Myocyte (in vitro differentiated cells): Measurements from ENCODE around the gene PLPPR2. TPM values are rescaled to one million over a fixed set of nuclear protein-coding genes. Genes with fewer than 3 reads are reported as not detected.
"Not testable (repeated sequence)": the region's sequence is repeated elsewhere in the genome, so short reads cannot be mapped to it uniquely, and the experiment has no call there.

Experiments used
- DNase-seq: peaks from one replicate; pipeline ENCODE4 v3.0.0-alpha.2; 2012; ENCODE audit warnings: low read depth
- total RNA-seq: library from RNA; depleted of rRNA; stranded (reverse); fragments of >200 nt; gene quantifications from 2 replicates; pipeline ENCODE4 v1.2.3, GENCODE V29; 2014

PLPPR2 gene
- total RNA-seq, 1 donor from 2014 or later: 21.5 TPM

- DNase-seq: no peak
Measured at GRCh38 chr19:11370744-11371143, 15.5 kb downstream of the PLPPR2 start.

DNA sequence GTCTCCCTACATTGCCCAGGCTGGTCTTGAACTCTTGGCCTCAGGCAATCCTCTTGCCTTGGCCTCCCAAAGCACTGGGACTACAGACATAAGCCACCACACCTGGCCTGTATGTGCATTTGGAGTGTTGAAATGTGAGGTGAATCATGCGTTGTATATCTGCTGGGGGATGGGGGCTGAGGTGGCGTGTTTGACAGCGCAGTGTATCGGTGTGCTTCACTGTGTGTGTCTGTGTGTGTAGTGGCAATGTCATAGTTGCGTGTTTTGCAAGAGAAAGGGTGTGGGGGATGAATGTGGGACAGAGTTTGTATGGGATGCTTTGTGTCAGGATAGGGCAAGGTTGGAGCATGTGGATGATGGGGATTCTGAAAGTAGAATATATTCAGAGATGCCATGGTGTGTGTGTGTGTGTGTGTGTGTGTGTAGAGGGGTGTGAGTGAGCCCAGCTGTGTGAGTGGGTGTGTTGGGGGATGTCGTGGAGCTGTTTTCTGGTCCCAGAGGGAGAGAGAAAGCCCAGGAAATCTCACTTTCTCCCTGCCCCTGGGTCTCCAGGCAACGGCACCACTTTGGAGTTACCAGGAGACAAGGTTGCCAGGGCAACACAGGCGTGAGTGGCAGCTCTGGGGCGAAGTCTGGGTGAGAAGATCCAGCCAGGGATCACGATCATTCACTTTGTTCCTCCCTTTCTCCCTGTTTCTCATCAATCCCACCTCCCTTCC lies 18.1 kb downstream of the PLPPR2 start:
- DNase-seq: peak; percentile 7

DNA sequence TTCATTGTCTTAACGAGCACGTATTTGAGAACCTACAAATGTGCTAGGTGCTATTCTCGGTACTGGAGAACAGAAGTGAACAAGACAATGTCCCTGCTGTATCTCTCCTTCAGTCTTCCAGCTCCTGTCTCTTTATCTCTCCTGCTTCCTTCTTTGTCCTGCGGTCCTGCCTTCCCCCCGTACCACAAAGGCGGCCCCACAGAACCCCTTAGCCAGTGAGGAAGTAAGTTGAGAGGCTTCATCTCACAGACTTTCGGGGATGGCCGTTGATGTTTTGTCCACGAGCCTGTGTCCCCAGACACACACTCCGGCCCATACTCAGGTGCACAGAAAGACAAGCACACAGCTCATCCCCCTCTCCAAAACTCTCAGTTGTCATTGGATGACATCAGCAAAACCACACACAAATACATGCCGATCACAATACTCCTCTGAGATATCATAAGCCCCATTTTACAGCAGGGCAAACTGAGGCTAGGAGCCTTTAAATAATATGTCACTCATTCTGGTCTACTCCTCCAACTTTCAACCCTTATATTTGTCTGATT lies 18.7 kb downstream of the PLPPR2 start:
- no peak for DNase-seq

DNA sequence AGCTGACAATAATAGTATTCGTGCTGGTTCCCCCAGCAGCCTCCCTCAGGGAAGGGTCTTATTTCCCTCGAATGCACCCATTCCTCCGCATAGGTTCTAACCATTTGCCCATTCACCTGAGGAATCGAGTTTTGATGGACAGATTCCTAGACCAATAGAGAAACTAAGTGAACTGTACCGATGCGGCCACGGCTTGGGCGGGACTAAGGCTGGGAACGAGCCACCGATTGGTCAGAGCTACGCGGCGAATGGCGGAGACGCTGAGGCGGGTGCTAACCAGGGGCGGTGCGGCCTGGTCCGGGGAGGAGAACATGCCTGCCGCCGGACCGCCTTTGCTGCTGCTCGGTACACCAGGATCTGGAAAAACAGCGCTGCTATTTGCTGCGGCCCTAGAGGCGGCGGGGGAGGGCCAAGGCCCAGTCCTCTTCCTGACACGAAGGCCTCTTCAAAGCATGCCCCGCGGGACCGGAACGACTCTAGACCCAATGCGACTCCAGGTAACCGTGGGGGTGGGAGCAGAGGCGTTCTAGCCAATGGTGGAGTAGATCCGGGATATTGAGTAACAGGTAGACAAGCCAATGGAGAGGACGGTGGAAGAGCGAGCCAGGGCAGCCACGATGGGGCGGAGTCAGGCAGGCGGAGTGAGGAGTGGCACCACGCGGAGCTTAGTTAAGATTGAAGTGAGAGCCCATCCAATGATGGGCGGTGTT lies 19.4 kb downstream of the PLPPR2 start, which contains the start of gene SWSAP1:
SWSAP1 (plus strand) TSS at position 234 of the 710 bp plus-strand sequence; CDS start at position 249, 15 bp downstream.
- DNase-seq: peak; percentile 100

GRCh38 chr19:11375143-11375948 lies 20.1 kb downstream of the PLPPR2 start:
- no peak for DNase-seq

DNA sequence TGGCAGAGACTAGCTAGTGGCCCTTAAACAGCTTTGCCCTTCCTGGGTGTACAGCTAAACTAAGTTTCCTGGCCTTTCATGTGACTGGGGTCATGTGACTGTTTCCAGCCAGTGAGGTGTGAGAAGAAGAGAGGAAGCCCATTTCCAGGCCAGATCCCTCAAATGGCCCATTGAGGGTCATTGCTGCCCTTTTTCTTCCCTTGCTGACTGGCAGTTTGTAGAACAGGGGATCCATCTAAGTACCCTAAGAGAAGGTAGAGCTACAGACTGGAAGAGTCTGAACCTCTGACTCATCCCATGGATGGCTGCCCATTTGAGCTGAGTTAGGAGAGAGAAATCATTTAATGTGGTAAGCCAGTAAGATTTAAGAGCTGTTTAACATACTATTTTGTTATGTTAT lies 22.0 kb downstream of the PLPPR2 start:
- peak; percentile 73 for DNase-seq

GRCh38 chr19:11377756-11378155 lies 22.5 kb downstream of the PLPPR2 start:
- DNase-seq: no peak

DNA sequence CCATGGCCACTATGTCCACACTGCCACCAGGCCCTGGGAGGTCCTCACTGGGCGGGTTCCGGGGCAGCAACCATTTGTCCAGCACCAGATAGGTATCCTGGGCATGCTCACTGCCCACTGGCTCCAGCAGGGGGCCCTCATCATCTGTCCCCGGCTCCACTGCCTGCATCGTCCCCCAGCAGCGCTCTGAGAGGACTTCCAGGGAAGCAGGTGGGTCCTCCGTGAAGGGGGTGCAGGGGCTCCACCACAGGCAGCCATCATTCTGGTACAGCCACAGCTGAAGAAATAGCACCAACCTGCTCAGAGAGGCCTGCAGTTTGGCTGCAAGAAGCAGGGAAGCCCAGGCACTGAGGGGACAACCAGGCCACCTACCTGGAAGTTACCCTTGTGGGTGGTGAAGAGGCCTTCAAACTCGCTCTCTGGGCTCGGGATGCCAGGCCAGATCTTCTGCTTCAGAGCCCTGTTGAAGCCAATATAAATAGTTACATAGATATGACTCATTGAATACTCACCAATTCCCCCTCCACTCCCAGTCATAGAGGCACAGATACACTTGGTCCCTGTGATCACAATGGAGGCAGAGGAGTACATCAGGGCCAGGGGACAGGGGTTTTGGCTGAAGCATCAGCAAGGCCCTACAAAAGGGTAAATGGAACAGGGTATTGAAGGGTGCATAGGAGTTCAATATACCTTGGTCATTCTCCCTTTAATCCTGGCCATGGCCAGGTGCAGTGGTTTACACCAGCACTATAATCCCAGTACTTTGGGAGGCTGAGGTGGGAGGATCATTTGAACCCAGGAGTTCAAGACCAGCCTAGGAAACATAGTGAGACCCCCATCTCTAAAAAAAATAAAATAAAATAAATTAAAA lies 23.3 kb downstream of the PLPPR2 start:
- DNase-seq: peak; percentile 56

DNA sequence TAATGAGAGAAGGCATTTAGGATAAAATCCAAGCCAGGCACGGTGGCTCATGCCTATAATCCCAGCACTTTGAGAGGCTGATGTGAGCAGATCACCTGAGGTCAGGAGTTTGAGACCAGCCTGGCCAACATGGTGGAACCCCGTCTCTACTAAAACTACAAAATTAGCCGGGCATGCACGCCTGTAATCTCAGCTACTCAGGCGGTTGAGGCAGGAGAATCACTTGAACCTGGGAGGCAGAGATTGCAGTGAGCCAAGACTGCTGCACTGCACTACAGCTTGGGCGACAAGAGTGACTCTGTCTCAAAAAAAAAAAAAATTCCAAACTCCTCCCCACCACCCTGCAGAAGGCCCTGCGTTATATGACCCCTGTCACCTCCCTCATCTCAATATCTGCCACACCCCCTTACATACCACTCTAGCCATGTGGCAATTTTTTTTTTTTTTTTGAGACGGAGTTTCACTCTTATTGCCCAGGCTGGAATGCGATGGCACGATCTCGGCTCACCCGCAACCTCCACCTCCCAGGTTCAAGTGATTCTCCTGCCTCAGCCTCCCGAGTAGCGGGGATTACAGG lies 24.1 kb downstream of the PLPPR2 start:
- DNase-seq: not testable (repeated sequence)

DNA sequence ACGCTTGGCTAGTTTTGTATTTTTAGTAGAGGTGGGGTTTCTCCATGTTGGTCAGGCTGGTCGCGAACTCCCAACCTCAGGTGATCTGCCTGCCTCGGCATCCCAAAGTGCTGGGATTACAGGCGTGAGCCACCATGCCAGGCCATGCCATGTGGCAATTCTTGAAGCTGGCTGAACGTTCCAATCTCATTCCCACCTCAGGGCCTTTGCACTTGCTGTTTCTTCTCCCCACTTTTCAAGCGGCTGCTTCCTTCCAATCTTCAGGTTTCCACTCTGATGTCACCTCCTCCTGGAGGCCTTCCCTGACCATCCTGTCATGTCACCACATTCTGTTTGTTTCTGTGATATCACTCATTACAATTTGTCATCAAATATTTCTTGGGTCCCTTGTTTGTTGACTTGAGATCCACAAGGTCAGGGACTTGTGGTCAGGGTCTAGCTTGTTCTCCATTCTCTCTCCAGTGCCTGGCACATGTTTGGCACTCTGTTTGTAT lies 24.7 kb downstream of the PLPPR2 start:
- no peak for DNase-seq

DNA sequence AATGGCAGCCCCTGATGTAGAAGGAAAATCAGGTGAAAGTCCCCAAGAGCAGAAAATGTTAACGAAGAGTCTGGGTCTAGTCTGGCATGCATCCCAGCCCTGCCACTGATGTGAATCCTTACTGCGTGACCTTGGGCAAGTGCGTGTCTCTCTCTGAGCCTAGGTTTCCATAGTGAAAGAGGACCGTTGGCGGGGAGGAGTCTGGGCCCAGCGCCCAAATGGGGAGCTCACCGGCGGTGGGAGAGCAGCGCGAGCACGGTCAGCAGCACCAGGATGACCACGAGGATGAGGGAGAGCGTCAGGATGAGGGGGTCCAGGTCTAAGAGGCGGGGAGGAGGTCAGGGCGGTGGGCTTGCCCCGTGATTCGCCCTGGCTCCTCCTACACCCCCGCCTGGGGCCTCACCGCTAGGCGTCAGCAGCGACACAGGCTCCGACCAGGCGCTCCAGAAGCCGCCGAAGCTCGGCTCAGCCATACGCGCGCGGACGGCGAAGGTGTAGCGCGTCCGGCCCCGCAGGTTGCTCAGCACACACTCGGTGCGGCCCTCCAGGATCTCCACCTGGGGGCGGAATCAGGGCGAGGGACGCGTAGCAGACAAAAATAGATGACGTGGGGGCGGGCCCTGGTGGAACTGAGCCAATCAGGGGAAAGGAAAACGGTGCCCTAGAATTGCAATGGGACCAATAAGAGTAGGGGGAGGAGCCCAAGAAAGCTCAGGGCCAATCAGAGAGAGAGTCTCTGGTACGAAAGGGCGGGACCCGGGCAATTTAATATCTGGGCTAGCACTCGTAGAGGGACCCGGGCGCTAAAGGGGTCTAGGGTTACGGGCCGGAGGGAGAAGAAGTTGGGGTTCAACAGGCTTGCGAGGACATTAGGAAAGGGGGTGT lies 25.7 kb downstream of the PLPPR2 start:
- DNase-seq: peak; percentile 97

GRCh38 chr19:11382898-11383705 lies 27.9 kb downstream of the PLPPR2 start:
- peak; percentile 26 for DNase-seq

- DNase-seq: no peak
Measured at GRCh38 chr19:11383706-11384048, 28.4 kb downstream of the PLPPR2 start.

- no peak for DNase-seq
Measured at GRCh38 chr19:11384778-11385129, 29.5 kb downstream of the PLPPR2 start.

DNA sequence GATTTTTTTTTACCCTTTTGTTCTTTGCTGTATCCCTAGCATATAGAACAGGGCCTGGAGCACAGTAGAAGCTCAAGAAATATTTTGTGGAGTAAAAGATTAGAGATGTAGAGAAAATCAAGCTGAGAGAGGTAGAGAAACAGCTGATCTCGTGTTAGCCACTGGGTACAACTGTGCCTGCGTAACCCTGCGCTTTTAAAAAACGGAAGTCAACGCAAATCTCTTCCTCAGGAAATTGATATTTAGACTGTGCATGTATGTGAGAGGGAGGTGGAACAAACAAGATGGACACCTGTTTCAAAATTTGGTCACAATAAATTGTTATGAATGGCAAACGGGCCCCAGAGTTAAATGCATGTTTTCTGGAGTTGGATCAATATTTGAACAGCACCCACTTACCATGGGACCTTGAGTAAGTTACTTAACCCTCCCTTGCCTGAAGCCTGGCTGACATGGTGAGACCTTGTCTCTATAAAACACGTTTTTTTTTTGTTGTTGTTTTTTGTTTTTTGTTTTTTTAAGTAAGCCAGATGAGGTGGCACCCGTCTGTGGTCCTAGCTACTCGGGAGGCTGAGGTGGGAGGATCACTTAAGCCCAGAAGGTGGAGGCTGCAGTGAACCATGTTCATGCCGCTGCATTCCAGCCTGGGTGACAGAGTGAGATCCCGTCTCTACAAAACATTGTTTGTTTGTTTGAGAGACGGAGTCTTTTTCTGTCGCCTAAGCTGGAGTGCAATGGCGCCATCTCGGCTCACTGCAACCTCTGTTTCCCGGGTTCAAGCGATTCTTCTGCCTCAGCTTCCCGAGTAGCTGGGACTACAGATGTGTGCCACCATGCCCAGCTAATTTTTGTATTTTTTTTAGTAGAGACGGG lies 32.2 kb downstream of the PLPPR2 start:
- no peak for DNase-seq

- no peak for DNase-seq
Measured at GRCh38 chr19:11390359-11390758, 35.1 kb downstream of the PLPPR2 start.

DNA sequence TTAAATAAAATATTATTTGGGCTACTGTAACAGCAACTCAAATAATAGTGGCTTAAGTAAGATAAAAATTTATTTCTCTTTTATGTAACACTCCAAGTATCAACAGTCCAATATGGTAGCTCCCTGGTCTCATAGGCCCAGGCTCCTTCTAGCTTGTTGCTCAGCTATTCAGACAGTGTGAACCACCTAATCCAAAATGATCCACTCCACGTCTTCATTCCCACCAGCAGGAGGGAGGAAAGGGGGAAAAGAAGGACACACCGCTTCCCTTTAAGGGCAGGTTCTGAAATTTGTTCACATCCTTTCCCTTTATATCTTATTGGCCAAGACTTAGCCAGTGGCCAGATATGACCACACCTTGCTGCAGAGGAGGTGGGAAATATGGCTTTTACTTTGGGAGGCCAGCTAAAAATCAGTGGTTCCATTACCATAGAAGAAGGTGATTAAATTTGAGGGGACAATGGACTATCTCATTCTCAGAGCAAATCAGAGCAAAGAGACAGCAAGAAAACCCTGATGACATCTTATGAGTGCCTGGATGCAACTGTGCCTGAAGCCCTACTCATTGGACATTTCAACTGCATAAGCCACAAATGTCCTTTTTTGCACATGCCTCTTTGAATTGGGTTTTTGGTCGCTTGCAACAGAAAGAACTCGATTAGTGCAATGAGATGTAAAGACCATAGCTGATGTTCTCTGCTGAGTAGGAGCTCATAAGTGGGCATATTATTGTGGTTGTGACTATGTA lies 35.9 kb downstream of the PLPPR2 start:
- no peak for DNase-seq
